DMS114 treated with DMSO at 0.1 percent for 48 hours (cell line): ENCODE results near the gene LIN28B.

Experiments used
- DNase-seq: peaks from one replicate; lab custom pipeline; 2025; ENCODE audit not compliant: unreplicated experiment; lab: John Stamatoyannopoulos, UW

LIN28B gene

DNA sequence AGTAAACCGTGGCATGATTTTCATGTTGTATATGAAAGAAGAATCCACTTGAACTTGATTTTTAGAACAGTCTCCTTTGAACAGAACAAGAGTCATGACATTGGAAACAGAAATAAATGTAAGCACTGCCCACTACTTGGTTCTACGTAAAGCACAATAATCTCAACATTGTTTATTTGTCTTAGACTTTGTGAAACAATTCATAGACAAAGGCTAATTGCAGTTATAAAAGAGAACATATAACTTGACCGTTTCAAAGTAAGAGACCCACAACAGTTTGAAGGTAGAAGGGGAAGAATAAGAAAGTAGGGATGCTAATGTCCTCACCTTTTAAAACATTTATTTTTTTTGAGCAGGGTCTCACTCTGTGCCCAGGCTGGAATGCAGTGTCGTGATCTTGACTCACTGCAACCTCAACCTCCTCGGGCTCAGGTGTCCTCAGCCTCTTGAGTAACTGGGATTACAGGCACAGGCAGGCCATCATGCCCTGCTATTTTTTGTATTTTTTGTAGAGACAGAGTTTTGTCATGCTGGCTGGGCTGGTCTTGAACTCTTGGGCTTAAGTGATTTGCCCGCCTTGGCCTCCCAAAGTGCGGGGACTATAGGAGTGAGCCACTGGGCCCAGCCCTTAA lies 151.8 kb downstream of the LIN28B start:
- DNase-seq: no peak

- no peak for DNase-seq
These were observed 153.3 kb downstream of the LIN28B start for GRCh38 chr6:105109955-105110895.

- no peak for DNase-seq
These were observed 154.2 kb downstream of the LIN28B start for GRCh38 chr6:105111105-105111504.

DNA sequence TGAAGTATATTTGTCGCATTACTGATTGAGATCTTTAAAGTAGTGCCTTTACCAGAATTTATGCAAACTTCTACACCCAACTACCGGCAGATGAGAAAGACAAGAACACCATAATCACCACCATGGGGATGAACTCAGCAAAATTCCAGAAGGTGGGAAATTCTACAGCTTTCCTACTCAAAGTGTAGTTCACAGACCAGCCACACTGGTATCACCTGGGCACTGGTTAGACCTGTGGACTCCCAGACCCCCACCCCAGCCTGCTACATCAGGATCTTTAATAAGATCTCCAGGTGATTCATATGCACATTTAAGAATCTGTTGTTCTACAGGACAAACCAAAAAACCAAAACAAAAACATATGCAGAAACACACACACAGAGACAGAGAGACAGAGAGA lies 155.0 kb downstream of the LIN28B start:
- DNase-seq: no peak

DNA sequence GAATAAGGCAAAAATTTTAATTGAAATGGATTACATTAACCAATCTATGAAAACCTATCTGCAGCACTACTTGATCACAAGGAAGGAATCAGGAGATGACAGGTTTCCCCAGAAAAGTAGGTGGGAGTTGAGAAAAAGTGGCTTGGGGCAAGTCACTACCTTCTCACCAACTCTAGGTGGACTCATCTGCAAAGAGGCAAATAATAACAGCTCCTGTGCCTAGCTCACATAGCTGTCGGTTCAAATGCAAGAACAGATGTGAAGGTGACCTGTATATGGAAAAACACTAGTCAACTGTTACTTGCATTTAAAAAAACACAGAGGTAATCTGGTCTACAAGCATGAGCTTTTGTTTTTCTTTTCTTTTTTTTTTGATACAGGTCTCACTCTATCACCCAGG lies 155.7 kb downstream of the LIN28B start:
- DNase-seq: no peak

DNA sequence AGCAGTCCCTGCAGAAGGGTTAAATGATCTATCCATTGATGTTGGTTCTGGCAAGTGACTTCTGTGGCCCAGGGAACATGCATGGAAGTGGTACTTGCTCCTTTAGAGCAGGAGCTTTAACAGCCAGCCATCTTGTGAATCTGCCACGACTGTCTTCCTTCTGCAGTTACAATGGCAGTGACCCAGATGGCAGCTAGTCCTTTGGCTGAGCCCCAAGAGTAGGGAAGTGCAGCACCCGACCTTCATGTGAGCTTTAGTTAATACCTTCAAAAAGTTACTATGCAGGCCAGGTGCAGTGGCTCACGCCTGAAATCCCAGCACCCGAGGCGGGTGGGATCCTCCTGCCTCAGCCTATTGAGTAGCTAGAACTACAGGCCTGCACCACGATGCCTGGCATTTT lies 156.5 kb downstream of the LIN28B start:
- DNase-seq: no peak

GRCh38 chr6:105116150-105116549 lies 159.2 kb downstream of the LIN28B start:
- DNase-seq: no peak

GRCh38 chr6:105120570-105120969 lies 163.7 kb downstream of the LIN28B start:
- DNase-seq: no peak

- no peak for DNase-seq
These were observed 165.1 kb downstream of the LIN28B start for GRCh38 chr6:105121981-105122380.

DNA sequence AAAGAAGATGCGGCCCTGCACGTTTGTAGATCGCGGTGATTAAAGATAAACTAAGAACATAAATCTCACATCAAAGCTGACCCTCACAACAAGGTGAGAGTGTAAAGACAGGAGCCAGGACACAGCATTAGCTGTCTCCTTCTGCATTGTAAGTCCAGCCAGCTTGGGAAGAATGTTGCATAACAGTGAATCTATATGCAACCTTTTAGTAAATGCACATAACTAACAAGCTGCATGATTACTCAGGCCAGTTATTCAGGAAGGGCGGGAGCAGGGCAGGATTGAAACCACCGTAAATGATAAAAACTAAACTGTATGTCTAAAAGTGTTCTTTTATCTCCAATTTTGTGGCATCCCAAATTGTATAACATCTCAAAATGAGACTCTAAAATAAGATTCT lies 165.8 kb downstream of the LIN28B start:
- DNase-seq: no peak
